Activated naive CD4-positive, alpha-beta T cell treated with anti-CD3 and anti-CD28 coated beads for 36 hours (primary cell): ENCODE measurements around the gene PCOLCE2. TPM values are rescaled to one million over a fixed set of nuclear protein-coding genes. Genes with fewer than 3 reads are reported as not detected.
A peak's percentile ranks its signal among the peaks of the same experiment; 100 is the strongest.

Source experiments
- CTCF ChIA-PET: fragments of 350-600 bp; sonication (Branson Sonifier 250); formaldehyde crosslinking; loops from one replicate; lab custom pipeline; 2021; ENCODE audit warnings: antibody characterized with exemption; lab: Charles Lee
- DNase-seq: peaks from one replicate; pipeline ENCODE4 v3.0.0-alpha.2; 2020
- H3K27ac Mint-ChIP-seq: one replicate; pipeline ENCODE4 v1.8.0; 2021; ENCODE audit warnings: mild to moderate bottlenecking, mixed read lengths
- H3K27me3 Mint-ChIP-seq: one replicate; pipeline ENCODE4 v1.8.0; 2021; ENCODE audit warnings: low read depth, mixed read lengths
- H3K36me3 Mint-ChIP-seq: one replicate; pipeline ENCODE4 v1.8.0; 2021; ENCODE audit warnings: low read depth, mixed read lengths
- H3K4me1 Mint-ChIP-seq: one replicate; pipeline ENCODE4 v1.8.0; 2021; ENCODE audit warnings: low read depth, mixed read lengths
- H3K4me3 Mint-ChIP-seq: one replicate; pipeline ENCODE4 v1.8.0; 2021; ENCODE audit warnings: mild to moderate bottlenecking, moderate library complexity, mixed read lengths
- H3K9me3 Mint-ChIP-seq: one replicate; pipeline ENCODE4 v1.8.0; 2021; ENCODE audit warnings: mixed read lengths
- intact Hi-C: fragments of 100-400 bp; cut with micrococcal nuclease; formaldehyde crosslinking; loops from one replicate; pipeline ENCODE4 v1.15.1; 2023
- total RNA-seq, 2 experiments: library from RNA; stranded (reverse); gene quantifications; one replicate each; pipeline ENCODE4 v1.2.3, GENCODE V29; 2021

PCOLCE2 gene
- total RNA-seq, result under 1 TPM; 0.38 to 0.64 TPM

GRCh38 chr3:142888481-142889211 lies at the start of gene PCOLCE2:
PCOLCE2 (minus strand) TSS chr3:142889083; CDS start chr3:142888896, 187 bp downstream.
- DNase-seq, result peak; percentile 11
- H3K4me1 Mint-ChIP-seq, result peaks cover 5% of the 10 kb centered on the region
- H3K4me3 Mint-ChIP-seq, result peak within 1 kb of the TSS; percentile 66
- no peak within 1 kb of the TSS for H3K27ac Mint-ChIP-seq
- intact Hi-C loops, result loop anchor here (5.0 kb wide), 1 partner anchor 301 kb away; no protein-coding TSS in a partner anchor
- peaks cover 44% of the 10 kb centered on the region for H3K27me3 Mint-ChIP-seq
- no peaks in the 10 kb centered on the region for H3K36me3 Mint-ChIP-seq
- no peaks in the 10 kb centered on the region for H3K9me3 Mint-ChIP-seq
- CTCF ChIA-PET, result no interaction called here

GRCh38 chr3:142935963-142936362 lies 47.1 kb upstream of the PCOLCE2 start:
- Mint-ChIP-seq H3K27me3 (no peaks in the 10 kb centered on the region), H3K9me3 (no peaks in the 10 kb centered on the region), H3K4me1 (no peaks in the 10 kb centered on the region), H3K4me3 (no peak overlapping the region), H3K36me3 (no peaks in the 10 kb centered on the region), H3K27ac (no peak overlapping the region)
- no peak for DNase-seq
- CTCF ChIA-PET, result interaction anchor here (0.6 kb wide), 2 partner anchors 337 to 618 kb away, joined by 3 to 4 read pairs; no protein-coding TSS in a partner anchor
- intact Hi-C loops, result no loop called here

- Mint-ChIP-seq H3K4me1 (no peaks in the 10 kb centered on the region), H3K9me3 (no peaks in the 10 kb centered on the region), H3K27me3 (no peaks in the 10 kb centered on the region), H3K27ac (no peak overlapping the region), H3K36me3 (no peaks in the 10 kb centered on the region), H3K4me3 (no peak overlapping the region)
- intact Hi-C loops, result no loop called here
- CTCF ChIA-PET, result no interaction called here
- DNase-seq, result no peak
Measured at GRCh38 chr3:142934887-142935269, 46.0 kb upstream of the PCOLCE2 start.

GRCh38 chr3:142934128-142934886 lies 45.4 kb upstream of the PCOLCE2 start:
- H3K9me3 Mint-ChIP-seq, result no peaks in the 10 kb centered on the region
- no peak overlapping the region for H3K27ac Mint-ChIP-seq
- H3K27me3 Mint-ChIP-seq, result no peaks in the 10 kb centered on the region
- CTCF ChIA-PET, result no interaction called here
- no peaks in the 10 kb centered on the region for H3K4me1 Mint-ChIP-seq
- intact Hi-C loops, result no loop called here
- H3K4me3 Mint-ChIP-seq, result no peak overlapping the region
- no peak for DNase-seq
- no peaks in the 10 kb centered on the region for H3K36me3 Mint-ChIP-seq

GRCh38 chr3:142931222-142931621 lies 42.3 kb upstream of the PCOLCE2 start:
- CTCF ChIA-PET, result interaction anchor here (0.8 to 2.8 kb wide), 4 partner anchors 18 to 103 kb away, joined by 4 to 12 read pairs (median 4); no protein-coding TSS in a partner anchor

GRCh38 chr3:142930463-142930862 lies 41.6 kb upstream of the PCOLCE2 start:
- H3K4me1 Mint-ChIP-seq, result no peaks in the 10 kb centered on the region
- H3K9me3 Mint-ChIP-seq, result no peaks in the 10 kb centered on the region
- H3K36me3 Mint-ChIP-seq, result no peaks in the 10 kb centered on the region
- CTCF ChIA-PET, result interaction anchor here (0.8 to 2.8 kb wide), 4 partner anchors 18 to 102 kb away, joined by 4 to 12 read pairs (median 4); no protein-coding TSS in a partner anchor
- no peak for DNase-seq
- H3K27ac Mint-ChIP-seq, result no peak overlapping the region
- H3K27me3 Mint-ChIP-seq, result peaks cover 10% of the 10 kb centered on the region
- H3K4me3 Mint-ChIP-seq, result no peak overlapping the region
- intact Hi-C loops, result no loop called here

More at GRCh38 chr3:142931222-142931621, 42.3 kb upstream of the PCOLCE2 start:
- intact Hi-C loops, result no loop called here
- Mint-ChIP-seq H3K27me3 (peaks cover 6% of the 10 kb centered on the region), H3K36me3 (no peaks in the 10 kb centered on the region), H3K4me1 (no peaks in the 10 kb centered on the region), H3K9me3 (no peaks in the 10 kb centered on the region), H3K27ac (no peak overlapping the region), H3K4me3 (no peak overlapping the region)
- DNase-seq, result peak; percentile 20

- H3K9me3 Mint-ChIP-seq, result no peaks in the 10 kb centered on the region
- no peak for DNase-seq
- H3K27ac Mint-ChIP-seq, result no peak overlapping the region
- H3K27me3 Mint-ChIP-seq, result peaks cover 13% of the 10 kb centered on the region
- no peaks in the 10 kb centered on the region for H3K36me3 Mint-ChIP-seq
- intact Hi-C loops, result loop anchor here (1.0 to 2.0 kb wide), 2 partner anchors 57 to 65 kb away; no protein-coding TSS in a partner anchor
- no peaks in the 10 kb centered on the region for H3K4me1 Mint-ChIP-seq
- H3K4me3 Mint-ChIP-seq, result no peak overlapping the region
- CTCF ChIA-PET, result interaction anchor here (1.7 to 2.8 kb wide), 2 partner anchors 19 to 101 kb away, joined by 5 to 12 read pairs; no protein-coding TSS in a partner anchor
Measured at GRCh38 chr3:142929890-142930289, 41.0 kb upstream of the PCOLCE2 start.

- CTCF ChIA-PET, result no interaction called here
- Mint-ChIP-seq H3K36me3 (no peaks in the 10 kb centered on the region), H3K27ac (no peak overlapping the region), H3K9me3 (no peaks in the 10 kb centered on the region), H3K4me1 (no peaks in the 10 kb centered on the region), H3K4me3 (no peak overlapping the region), H3K27me3 (peaks cover 13% of the 10 kb centered on the region)
- peak; percentile 65 for DNase-seq
- intact Hi-C loops, result loop anchor here (1.0 to 2.0 kb wide), 2 partner anchors 58 to 66 kb away; no protein-coding TSS in a partner anchor
Measured at GRCh38 chr3:142929109-142929508, 40.2 kb upstream of the PCOLCE2 start.

- peaks cover 15% of the 10 kb centered on the region for H3K27me3 Mint-ChIP-seq
- no peaks in the 10 kb centered on the region for H3K36me3 Mint-ChIP-seq
- no peaks in the 10 kb centered on the region for H3K4me1 Mint-ChIP-seq
- DNase-seq, result no peak
- no peaks in the 10 kb centered on the region for H3K9me3 Mint-ChIP-seq
- H3K4me3 Mint-ChIP-seq, result no peak overlapping the region
- CTCF ChIA-PET, result interaction anchor here (1.2 to 1.3 kb wide), 2 partner anchors 13 to 58 kb away, joined by 3 read pairs; no protein-coding TSS in a partner anchor
- intact Hi-C loops, result no loop called here
- H3K27ac Mint-ChIP-seq, result no peak overlapping the region
Measured at GRCh38 chr3:142926368-142926944, 37.6 kb upstream of the PCOLCE2 start.

- no peaks in the 10 kb centered on the region for H3K36me3 Mint-ChIP-seq
- no peaks in the 10 kb centered on the region for H3K4me1 Mint-ChIP-seq
- intact Hi-C loops, result no loop called here
- CTCF ChIA-PET, result no interaction called here
- H3K4me3 Mint-ChIP-seq, result no peak overlapping the region
- no peaks in the 10 kb centered on the region for H3K9me3 Mint-ChIP-seq
- peaks cover 15% of the 10 kb centered on the region for H3K27me3 Mint-ChIP-seq
- H3K27ac Mint-ChIP-seq, result no peak overlapping the region
- no peak for DNase-seq
Measured at GRCh38 chr3:142925140-142925539, 36.3 kb upstream of the PCOLCE2 start.

GRCh38 chr3:142923694-142924093 lies 34.8 kb upstream of the PCOLCE2 start:
- no peak for DNase-seq
- peaks cover 15% of the 10 kb centered on the region for H3K27me3 Mint-ChIP-seq
- no peaks in the 10 kb centered on the region for H3K36me3 Mint-ChIP-seq
- no peak overlapping the region for H3K4me3 Mint-ChIP-seq
- intact Hi-C loops, result no loop called here
- no peak overlapping the region for H3K27ac Mint-ChIP-seq
- CTCF ChIA-PET, result no interaction called here
- H3K9me3 Mint-ChIP-seq, result no peaks in the 10 kb centered on the region
- H3K4me1 Mint-ChIP-seq, result no peaks in the 10 kb centered on the region

- Mint-ChIP-seq H3K4me3 (no peak overlapping the region), H3K27ac (no peak overlapping the region), H3K9me3 (no peaks in the 10 kb centered on the region), H3K27me3 (no peaks in the 10 kb centered on the region), H3K36me3 (no peaks in the 10 kb centered on the region), H3K4me1 (no peaks in the 10 kb centered on the region)
- no peak for DNase-seq
- CTCF ChIA-PET, result interaction anchor here (1.7 kb wide), 1 partner anchor 14 kb away, joined by 3 read pairs; no protein-coding TSS in a partner anchor
- intact Hi-C loops, result no loop called here
Measured at GRCh38 chr3:142916605-142917004, 27.7 kb upstream of the PCOLCE2 start.
